C1 segment of cervical spinal cord (tissue), 14 donors: ENCODE results near the gene PDE6G.
"Not testable (repeated sequence)": the region's sequence is repeated elsewhere in the genome, so short reads cannot be mapped to it uniquely, and the experiment has no call there.

Source experiments
- DNase-seq, 14 donors: peaks; one replicate each; lab custom pipeline; 2025; lab: John Stamatoyannopoulos, UW

The PDE6G gene

GRCh38 chr17:81635431-81635830 is 20.9 kb downstream of the PDE6G start:
- no peak for DNase-seq

GRCh38 chr17:81631482-81631881 is 24.9 kb downstream of the PDE6G start:
- DNase-seq, result no peak

- no peak for DNase-seq
Observed at GRCh38 chr17:81630274-81630673, 26.1 kb downstream of the PDE6G start.

- DNase-seq, result peak in 2 of 14 donors; percentile 2 to 45
Observed at GRCh38 chr17:81621494-81622130, 34.7 kb downstream of the PDE6G start.

- not testable (repeated sequence) for DNase-seq
Observed at GRCh38 chr17:81618307-81618706, 38.0 kb downstream of the PDE6G start.

- DNase-seq, result no peak
Observed at GRCh38 chr17:81616877-81617276, 39.5 kb downstream of the PDE6G start.

GRCh38 chr17:81615401-81615930 is 40.9 kb downstream of the PDE6G start:
- no peak for DNase-seq

- DNase-seq, result peak in 1 of 14 donors; percentile 9
Observed at GRCh38 chr17:81612172-81612970, 44.0 kb downstream of the PDE6G start.

GRCh38 chr17:81609541-81610311 is 46.6 kb downstream of the PDE6G start:
- no peak for DNase-seq

GRCh38 chr17:81608605-81609004 is 47.7 kb downstream of the PDE6G start:
- DNase-seq, result no peak

GRCh38 chr17:81608082-81608481 is 48.3 kb downstream of the PDE6G start:
- no peak for DNase-seq

- no peak for DNase-seq
Observed at GRCh38 chr17:81607431-81607830, 48.9 kb downstream of the PDE6G start.

- no peak for DNase-seq
Observed at GRCh38 chr17:81603846-81604610, 52.3 kb downstream of the PDE6G start.

GRCh38 chr17:81601525-81602120 is 54.7 kb downstream of the PDE6G start:
- peak in 3 of 14 donors; percentile 7 to 26 (median 25) for DNase-seq
